Measurements from ENCODE around the gene ATAD3B. TPM values are rescaled to one million over a fixed set of nuclear protein-coding genes. Genes with fewer than 3 reads are reported as not detected.
"Not testable (repeated sequence)": the region's sequence is repeated elsewhere in the genome, so short reads cannot be mapped to it uniquely, and the experiment has no call there.

Gene ATAD3B
- total and polyA plus RNA-seq, 2 experiments from 2014 or later, result 11.6 to 20.2 TPM

DNA sequence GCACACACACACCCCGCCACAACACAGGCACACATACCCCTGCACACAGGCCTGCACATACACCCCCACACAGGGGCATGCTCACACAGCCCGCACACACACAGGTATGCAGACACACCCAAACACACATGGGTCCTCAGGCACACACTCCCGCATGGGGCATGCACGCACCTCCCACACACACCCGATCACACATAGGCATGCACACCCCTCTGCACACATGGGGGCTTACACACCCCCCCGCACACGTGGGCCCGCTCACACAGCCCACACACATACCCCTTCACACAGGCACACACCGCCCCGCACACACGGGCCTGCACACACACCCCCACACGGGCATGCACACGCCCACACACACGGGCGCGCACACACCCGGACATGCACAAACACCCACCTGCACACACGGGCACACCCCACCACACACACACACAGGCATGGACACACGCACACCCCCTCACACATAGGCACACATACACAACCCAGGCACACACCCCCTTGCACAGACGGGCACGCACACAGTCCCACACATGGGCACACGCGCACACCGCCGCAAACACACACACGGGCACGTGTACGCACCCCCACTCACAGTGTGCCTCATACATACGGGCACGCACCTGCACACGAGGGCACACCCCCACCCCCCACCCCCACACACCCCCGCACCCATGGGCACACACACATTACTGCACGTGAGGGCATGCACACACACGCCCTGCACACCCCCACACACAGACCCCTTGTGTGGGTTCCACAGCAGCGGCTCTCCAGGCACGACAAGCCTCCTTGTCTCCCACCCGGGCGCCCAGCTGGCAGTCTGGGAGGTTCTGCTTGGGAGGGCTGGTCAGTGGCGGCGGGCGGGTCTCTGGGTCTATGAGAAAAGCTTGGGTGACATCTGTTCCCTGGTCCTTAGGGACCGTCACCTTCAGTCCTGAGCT lies 8.3 kb downstream of the ATAD3B start:
- H3K4me3 ChIP-seq, result no peak overlapping the region
- H3F3A ChIP-seq (ENCODE audit: insufficient read depth), result no peaks in the 10 kb centered on the region
- WGBS, 2 experiments (ENCODE audit: low coverage in 1 of 2, low lambda C conversion rate in 2 of 2, missing lambda C conversion rate in 2 of 2), result 94 to 95% methylated on average over 14 to 42 of the region's 42 CpGs
- in situ Hi-C loops (cut with MboI), result no loop called here
- H3K4me1 ChIP-seq (ENCODE audit: insufficient read depth), result no peaks in the 10 kb centered on the region
- H3K4me2 ChIP-seq (ENCODE audit: unreplicated experiment), result no peak overlapping the region
- H3K36me3 ChIP-seq (ENCODE audit: low read depth), result peaks cover 6% of the 10 kb centered on the region; the same call in 1 of the 2 replicates
- peaks cover 70% of the 10 kb centered on the region for H3K79me2 ChIP-seq (ENCODE audit: insufficient read depth)
- no peak overlapping the region for H3K9ac ChIP-seq
- H4K20me1 ChIP-seq (ENCODE audit: insufficient read depth), result no peaks in the 10 kb centered on the region
- no peak overlapping the region for H2AFZ ChIP-seq
- no peaks in the 10 kb centered on the region for H3K9me3 ChIP-seq (ENCODE audit: low read depth)
- TF ChIP-seq EZH2 (IDR thresholded peaks at IDR 0.05; ENCODE audit: insufficient read depth, poor library complexity, severe bottlenecking), result no peak
- TF ChIP-seq EZH2phosphoT487 (IDR thresholded peaks at IDR 0.05; ENCODE audit: insufficient read depth, low read depth), result no peak
- no peaks in the 10 kb centered on the region for H3K27me3 ChIP-seq (replicated peaks; ENCODE audit: insufficient read depth)
- no peaks in the 10 kb centered on the region for H3K9me2 ChIP-seq (ENCODE audit: insufficient read depth)
- no peak overlapping the region for H3K27ac ChIP-seq
- no peak for DNase-seq

- H3K9ac ChIP-seq; H3K36me3 ChIP-seq (ENCODE audit: low read depth); in situ Hi-C loops (cut with MboI): not testable (repeated sequence)
Measured at GRCh38 chr1:1480488-1480867, 8.9 kb downstream of the ATAD3B start.

DNA sequence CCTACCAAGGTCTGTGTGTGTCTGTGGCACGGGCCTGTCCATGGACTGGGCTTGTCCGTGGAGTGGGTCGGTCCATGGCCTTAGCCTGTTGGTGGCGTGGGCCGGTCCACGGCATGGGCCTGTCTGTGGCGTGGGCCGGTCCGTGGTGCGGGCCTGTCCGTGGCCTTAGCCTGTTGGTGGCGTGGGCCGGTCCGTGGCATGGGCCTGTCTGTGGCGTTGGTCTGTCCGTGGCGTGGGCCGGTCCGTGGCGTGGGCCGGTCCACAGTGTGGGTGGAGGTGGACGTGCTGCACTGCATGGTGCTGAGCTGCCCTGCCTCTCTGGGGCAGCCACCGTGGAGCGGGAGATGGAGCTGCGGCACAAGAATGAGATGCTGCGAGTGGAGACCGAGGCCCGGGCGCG lies 10.2 kb downstream of the ATAD3B start:
- H3K27ac ChIP-seq; H3K36me3 ChIP-seq (ENCODE audit: low read depth); H2AFZ ChIP-seq; H3K4me2 ChIP-seq (ENCODE audit: unreplicated experiment); H3K27me3 ChIP-seq (replicated peaks; ENCODE audit: insufficient read depth); H3K9ac ChIP-seq; H3K4me1 ChIP-seq (ENCODE audit: insufficient read depth); in situ Hi-C loops (cut with MboI); H3K4me3 ChIP-seq; H3K9me2 ChIP-seq (ENCODE audit: insufficient read depth); H4K20me1 ChIP-seq (ENCODE audit: insufficient read depth); H3K9me3 ChIP-seq (ENCODE audit: low read depth); H3F3A ChIP-seq (ENCODE audit: insufficient read depth); DNase-seq: not testable (repeated sequence)
- WGBS, 2 experiments (ENCODE audit: low coverage in 1 of 2, low lambda C conversion rate in 2 of 2, missing lambda C conversion rate in 2 of 2), result 99 to 100% methylated on average over 10 to 24 of the region's 30 CpGs
- H3K79me2 ChIP-seq (ENCODE audit: insufficient read depth), result peaks cover 52% of the 10 kb centered on the region

More at GRCh38 chr1:1480488-1480867, 8.9 kb downstream of the ATAD3B start:
- WGBS, 2 experiments (ENCODE audit: low coverage in 1 of 2, low lambda C conversion rate in 2 of 2, missing lambda C conversion rate in 2 of 2), result 98 to 99% methylated on average over 16 of the region's 16 CpGs
- not testable (repeated sequence) for H3K4me2 ChIP-seq (ENCODE audit: unreplicated experiment); H3K27ac ChIP-seq; H3K27me3 ChIP-seq (replicated peaks; ENCODE audit: insufficient read depth); H3K4me3 ChIP-seq; H3K9me3 ChIP-seq (ENCODE audit: low read depth); H4K20me1 ChIP-seq (ENCODE audit: insufficient read depth); H3K9me2 ChIP-seq (ENCODE audit: insufficient read depth); H2AFZ ChIP-seq; H3K4me1 ChIP-seq (ENCODE audit: insufficient read depth); H3F3A ChIP-seq (ENCODE audit: insufficient read depth); DNase-seq
- peaks cover 66% of the 10 kb centered on the region for H3K79me2 ChIP-seq (ENCODE audit: insufficient read depth)

DNA sequence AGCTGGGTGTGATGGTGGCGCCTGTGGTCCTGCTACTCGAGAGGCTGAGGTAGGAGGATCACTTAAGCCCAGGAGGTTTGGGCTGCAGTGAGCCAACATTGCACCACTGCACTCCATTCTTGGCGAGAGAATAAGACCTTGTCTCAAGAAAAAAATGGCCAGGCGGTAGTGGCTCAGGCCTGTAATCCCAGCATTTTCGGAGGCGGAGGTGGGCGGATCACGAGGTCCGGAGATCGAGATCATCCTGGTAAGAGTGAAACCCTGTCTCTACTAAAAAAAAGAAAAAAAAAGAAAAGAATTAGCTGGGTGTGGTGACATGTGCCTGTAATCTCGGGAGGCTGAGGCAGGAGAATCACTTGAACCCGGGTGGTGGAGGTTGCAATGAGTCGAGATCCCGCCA lies 11.3 kb downstream of the ATAD3B start:
- TF ChIP-seq EZH2phosphoT487 (IDR thresholded peaks at IDR 0.05; ENCODE audit: insufficient read depth, low read depth), result no peak
- Histone ChIP-seq H3K36me3 (ENCODE audit: low read depth) (peaks cover 4% of the 10 kb centered on the region; the same call in 1 of the 2 replicates), H3K79me2 (ENCODE audit: insufficient read depth) (peaks cover 43% of the 10 kb centered on the region), H3K9me3 (ENCODE audit: low read depth) (no peaks in the 10 kb centered on the region), H3K4me1 (ENCODE audit: insufficient read depth) (no peaks in the 10 kb centered on the region), H3K9ac (no peak overlapping the region), H3K9me2 (ENCODE audit: insufficient read depth) (no peaks in the 10 kb centered on the region), H3K4me3 (no peak overlapping the region), H3K27me3 (replicated peaks; ENCODE audit: insufficient read depth) (no peaks in the 10 kb centered on the region), H4K20me1 (ENCODE audit: insufficient read depth) (no peaks in the 10 kb centered on the region), H2AFZ (no peak overlapping the region), H3F3A (ENCODE audit: insufficient read depth) (no peaks in the 10 kb centered on the region), H3K4me2 (ENCODE audit: unreplicated experiment) (no peak overlapping the region), H3K27ac (no peak overlapping the region)
- DNase-seq, result no peak
- in situ Hi-C loops (cut with MboI), result no loop called here
- 93 to 97% methylated on average over 14 of the region's 14 CpGs for WGBS, 2 experiments (ENCODE audit: low coverage in 1 of 2, low lambda C conversion rate in 2 of 2, missing lambda C conversion rate in 2 of 2)
